EL (cell line): ENCODE data around the gene MID1.

Source experiments
- DNase-seq: peaks from one replicate; pipeline ENCODE4 v3.0.0-alpha.2; 2016

Gene MID1

GRCh38 chrX:10524578-10524977 is 95.8 kb downstream of the MID1 start:
- no peak for DNase-seq

GRCh38 chrX:10519761-10520160 is 100.6 kb downstream of the MID1 start:
- no peak for DNase-seq

- no peak for DNase-seq
These were observed 101.1 kb downstream of the MID1 start for GRCh38 chrX:10519278-10519677.

GRCh38 chrX:10518073-10518472 is 102.3 kb downstream of the MID1 start:
- no peak for DNase-seq

GRCh38 chrX:10516781-10517322 is 103.5 kb downstream of the MID1 start:
- no peak for DNase-seq

- DNase-seq = no peak
These were observed 105.5 kb downstream of the MID1 start for GRCh38 chrX:10514891-10515290.

GRCh38 chrX:10513974-10514373 is 106.4 kb downstream of the MID1 start:
- no peak for DNase-seq

- no peak for DNase-seq
These were observed 107.6 kb downstream of the MID1 start for GRCh38 chrX:10512741-10513140.

GRCh38 chrX:10512258-10512657 is 108.1 kb downstream of the MID1 start:
- peak; percentile 43 for DNase-seq

GRCh38 chrX:10509397-10509796 is 111.0 kb downstream of the MID1 start:
- DNase-seq = no peak

GRCh38 chrX:10508891-10509290 is 111.5 kb downstream of the MID1 start:
- no peak for DNase-seq

GRCh38 chrX:10507876-10508275 is 112.5 kb downstream of the MID1 start:
- DNase-seq = peak; percentile 50

GRCh38 chrX:10507181-10507580 is 113.2 kb downstream of the MID1 start:
- peak; percentile 13 for DNase-seq

- no peak for DNase-seq
These were observed 113.6 kb downstream of the MID1 start for GRCh38 chrX:10506781-10507180.

GRCh38 chrX:10505726-10506125 is 114.7 kb downstream of the MID1 start:
- no peak for DNase-seq

GRCh38 chrX:10502961-10503360 is 117.4 kb downstream of the MID1 start:
- DNase-seq = no peak

GRCh38 chrX:10501611-10502010 is 118.8 kb downstream of the MID1 start:
- DNase-seq = no peak

- peak; percentile 81 for DNase-seq
These were observed 123.9 kb downstream of the MID1 start for GRCh38 chrX:10496345-10496965.

GRCh38 chrX:10495677-10496076 is 124.7 kb downstream of the MID1 start:
- DNase-seq = no peak

- no peak for DNase-seq
These were observed 128.1 kb downstream of the MID1 start for GRCh38 chrX:10492250-10492649.

GRCh38 chrX:10486373-10486772 is 134.0 kb downstream of the MID1 start:
- DNase-seq = peak; percentile 82

- peak; percentile 34 for DNase-seq
These were observed 135.1 kb downstream of the MID1 start for GRCh38 chrX:10485326-10485725.

GRCh38 chrX:10484683-10485247 is 135.6 kb downstream of the MID1 start:
- peak; percentile 27 for DNase-seq

- no peak for DNase-seq
These were observed 137.1 kb downstream of the MID1 start for GRCh38 chrX:10483191-10483831.
